K562 (cell line): ENCODE measurements around the gene WDR81. TPM values are rescaled to one million over a fixed set of nuclear protein-coding genes. Genes with fewer than 3 reads are reported as not detected.

Experiments used
- CREB1 ChIP-seq, 2 experiments: sonication (generic) in 1 of 2; formaldehyde crosslinking in 1 of 2; IDR thresholded peaks; 2 replicates each; pipeline versions ENCODE4 v1.6.1 to v1.8.0; 2012 to 2022; ENCODE audit warnings: inconsistent platforms in 1 of 2, mild to moderate bottlenecking in 1 of 2, missing genetic modification reagents in 1 of 2, moderate library complexity in 1 of 2
- DDX20 ChIP-seq: fragments of 450-650 bp; IDR thresholded peaks from 2 replicates; pipeline ENCODE4 v1.6.1; 2016; ENCODE audit warnings: missing genetic modification characterization, low read depth, mild to moderate bottlenecking, missing compliant biosample characterization, moderate library complexity
- ETV5 ChIP-seq: sonication (generic); formaldehyde crosslinking; IDR thresholded peaks from 2 replicates; pipeline ENCODE4 v1.4.0; 2020; ENCODE audit warnings: low read depth, mild to moderate bottlenecking, missing genetic modification reagents
- HDAC1 ChIP-seq, 2 experiments: fragments of 450-650 bp; IDR thresholded peaks; 2 replicates each; pipeline ENCODE4 v1.6.1; 2016 to 2017; ENCODE audit warnings: inconsistent platforms in 1 of 2, mild to moderate bottlenecking in 1 of 2, moderate library complexity in 1 of 2
- JUNB ChIP-seq: fragments of 450-650 bp; formaldehyde crosslinking; conservative IDR thresholded peaks from 2 replicates; pipeline ENCODE4 v1.4.0; 2020; ENCODE audit warnings: mild to moderate bottlenecking
- KLF10 ChIP-seq: fragments of 250-450 bp; sonication (Bioruptor Pico); IDR thresholded peaks from 2 replicates; pipeline ENCODE4 v1.6.1; 2021; ENCODE audit warnings: matching md5 sums
- MAZ ChIP-seq, 2 experiments: fragments of 450-650 bp in 1 of 2; sonication (generic) in 1 of 2; formaldehyde crosslinking; IDR thresholded peaks in 1 of 2; conservative IDR thresholded peaks in 1 of 2; 2 replicates each; pipeline versions ENCODE4 v1.4.0 to v1.5.0; 2020; ENCODE audit warnings: mild to moderate bottlenecking in 1 of 2, missing genetic modification reagents in 1 of 2
- RBM34 ChIP-seq: fragments of 200-400 bp; formaldehyde crosslinking; IDR thresholded peaks from 2 replicates; pipeline ENCODE4 v1.6.1; 2018; ENCODE audit warnings: low read length, borderline replicate concordance; ENCODE audit not compliant: insufficient read depth
- RBM39 ChIP-seq: fragments of 200-400 bp; formaldehyde crosslinking; optimal IDR thresholded peaks from 2 replicates; pipeline ENCODE3; 2018; ENCODE audit warnings: low read depth, low read length
- ZFX ChIP-seq: sonication (generic); formaldehyde crosslinking; IDR thresholded peaks from 2 replicates; pipeline ENCODE4 v1.8.0; 2022; ENCODE audit warnings: mild to moderate bottlenecking, missing genetic modification reagents, moderate library complexity
- ZNF133 ChIP-seq: fragments of 250-450 bp; sonication (Bioruptor Pico); IDR thresholded peaks from 2 replicates; pipeline ENCODE4 v1.4.0; 2020; ENCODE audit warnings: mild to moderate bottlenecking
- ZNF583 ChIP-seq: fragments of 250-450 bp; sonication (Bioruptor Pico); IDR thresholded peaks from 2 replicates; pipeline ENCODE4 v1.4.0; 2020
- polyA plus RNA-seq, 8 experiments: library from polyadenylated mRNA; depleted of rRNA in 4 of 8; stranded (reverse) in 5 of 8; unstranded in 3 of 8; fragments of >200 nt; fragmentation: Nextera tagmentation in 2 of 8; fragmentation: Illumina TruSeq in 1 of 8; extraction: Ambion mirVana in 2 of 8; extraction: Trizol in 1 of 8; gene quantifications; 2 replicates each; pipeline versions ENCODE4 v1.2.1 to v1.2.3, GENCODE V29; 2011 to 2014; ENCODE audit warnings: inconsistent platforms in 1 of 8, missing spikeins in 1 of 8
- total RNA-seq, 7 experiments: library from RNA; depleted of rRNA in 6 of 7; stranded (reverse); fragments of >200 nt in 6 of 7; fragmentation: Illumina TruSeq in 2 of 7; extraction: Trizol in 2 of 7; gene quantifications; 2 replicates each; pipeline versions ENCODE4 v1.2.1 to v1.2.3, GENCODE V29; 2011 to 2021; ENCODE audit warnings: low replicate concordance in 1 of 7
- TF ChIP-seq, protein P1 (sequence below): fragments of 450-650 bp; IDR thresholded peaks from 2 replicates; pipeline ENCODE4 v1.6.1; 2018; ENCODE audit warnings: mild to moderate bottlenecking, low read depth; ENCODE audit not compliant: partially characterized antibody
- TF ChIP-seq, protein P2 (sequence below): IDR thresholded peaks from 2 replicates; pipeline ENCODE4 v1.6.1; 2011; ENCODE audit not compliant: insufficient read length; ENCODE audit errors: extremely low read depth
- TF ChIP-seq, protein P3 (sequence below): fragments of 250-450 bp; sonication (Bioruptor Pico); IDR thresholded peaks from 2 replicates; pipeline ENCODE4 v1.5.0; 2022; ENCODE audit warnings: mild to moderate bottlenecking
- TF ChIP-seq, protein P4 (sequence below): fragments of 250-450 bp; sonication (Bioruptor Pico); IDR thresholded peaks from 2 replicates; pipeline ENCODE4 v1.8.0; 2022; ENCODE audit warnings: inconsistent platforms, mild to moderate bottlenecking, moderate library complexity, borderline replicate concordance

The WDR81 gene
- total and polyA plus RNA-seq, 9 of the 15 experiments (the other 6 are each of a cell fraction or from before 2014, with no cell fraction given): 0.01 to 17.1 (median 3.3) TPM

DNA sequence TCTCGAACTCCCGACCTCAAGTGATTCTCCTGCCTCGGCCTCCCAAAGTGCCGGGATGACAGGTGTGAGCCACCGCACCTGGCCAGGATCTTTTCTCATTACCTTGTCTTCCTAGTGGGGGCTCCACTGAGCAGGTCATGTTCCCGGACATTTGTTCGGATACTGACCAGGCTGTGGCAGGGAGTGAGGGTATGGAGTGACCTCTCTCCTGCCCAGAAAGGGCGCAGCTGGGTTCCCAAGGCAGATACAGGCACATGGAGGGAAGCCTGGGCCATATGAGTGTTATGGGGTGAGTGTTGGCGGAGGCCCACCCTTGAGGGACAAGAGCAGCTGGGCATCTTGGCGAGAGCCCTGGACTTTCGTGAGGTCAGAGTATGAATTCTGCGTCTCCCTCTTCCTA, 42.9 kb downstream of the WDR81 start (continued):
- TF ChIP-seq KLF10 (CRISPR knock-in tag) (no peak), MAZ (CRISPR knock-in tag; conservative IDR thresholded peaks at IDR 0.05 in 1 of 2, IDR thresholded peaks at IDR 0.05 in 1 of 2) (no peak), CREB1 (IDR thresholded peaks at IDR 0.05) (no peak), CREB1 (CRISPR knock-in tag; IDR thresholded peaks at IDR 0.05) (no peak), ETV5 (CRISPR knock-in tag) (no peak), HDAC1 (IDR thresholded peaks at IDR 0.05) (no peak), JUNB (CRISPR knock-in tag) (no peak), ZFX (no peak), ZNF133 (no peak), RBM39 (no peak), DDX20 (tag) (no peak), ZNF583 (CRISPR knock-in tag) (no peak), RBM34 (no peak)
- TF ChIP-seq, protein P1, sequence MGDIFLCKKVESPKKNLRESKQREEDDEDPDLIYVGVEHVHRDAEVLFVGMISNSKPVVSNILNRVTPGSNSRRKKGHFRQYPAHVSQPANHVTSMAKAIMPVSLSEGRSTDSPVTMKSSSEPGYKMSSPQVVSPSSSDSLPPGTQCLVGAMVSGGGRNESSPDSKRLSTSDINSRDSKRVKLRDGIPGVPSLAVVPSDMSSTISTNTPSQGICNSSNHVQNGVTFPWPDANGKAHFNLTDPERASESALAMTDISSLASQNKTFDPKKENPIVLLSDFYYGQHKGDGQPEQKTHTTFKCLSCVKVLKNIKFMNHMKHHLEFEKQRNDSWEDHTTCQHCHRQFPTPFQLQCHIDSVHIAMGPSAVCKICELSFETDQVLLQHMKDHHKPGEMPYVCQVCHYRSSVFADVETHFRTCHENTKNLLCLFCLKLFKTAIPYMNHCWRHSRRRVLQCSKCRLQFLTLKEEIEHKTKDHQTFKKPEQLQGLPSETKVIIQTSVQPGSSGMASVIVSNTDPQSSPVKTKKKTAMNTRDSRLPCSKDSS: no peak
- TF ChIP-seq, protein P2, sequence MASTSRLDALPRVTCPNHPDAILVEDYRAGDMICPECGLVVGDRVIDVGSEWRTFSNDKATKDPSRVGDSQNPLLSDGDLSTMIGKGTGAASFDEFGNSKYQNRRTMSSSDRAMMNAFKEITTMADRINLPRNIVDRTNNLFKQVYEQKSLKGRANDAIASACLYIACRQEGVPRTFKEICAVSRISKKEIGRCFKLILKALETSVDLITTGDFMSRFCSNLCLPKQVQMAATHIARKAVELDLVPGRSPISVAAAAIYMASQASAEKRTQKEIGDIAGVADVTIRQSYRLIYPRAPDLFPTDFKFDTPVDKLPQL: no peak
- TF ChIP-seq, protein P3, sequence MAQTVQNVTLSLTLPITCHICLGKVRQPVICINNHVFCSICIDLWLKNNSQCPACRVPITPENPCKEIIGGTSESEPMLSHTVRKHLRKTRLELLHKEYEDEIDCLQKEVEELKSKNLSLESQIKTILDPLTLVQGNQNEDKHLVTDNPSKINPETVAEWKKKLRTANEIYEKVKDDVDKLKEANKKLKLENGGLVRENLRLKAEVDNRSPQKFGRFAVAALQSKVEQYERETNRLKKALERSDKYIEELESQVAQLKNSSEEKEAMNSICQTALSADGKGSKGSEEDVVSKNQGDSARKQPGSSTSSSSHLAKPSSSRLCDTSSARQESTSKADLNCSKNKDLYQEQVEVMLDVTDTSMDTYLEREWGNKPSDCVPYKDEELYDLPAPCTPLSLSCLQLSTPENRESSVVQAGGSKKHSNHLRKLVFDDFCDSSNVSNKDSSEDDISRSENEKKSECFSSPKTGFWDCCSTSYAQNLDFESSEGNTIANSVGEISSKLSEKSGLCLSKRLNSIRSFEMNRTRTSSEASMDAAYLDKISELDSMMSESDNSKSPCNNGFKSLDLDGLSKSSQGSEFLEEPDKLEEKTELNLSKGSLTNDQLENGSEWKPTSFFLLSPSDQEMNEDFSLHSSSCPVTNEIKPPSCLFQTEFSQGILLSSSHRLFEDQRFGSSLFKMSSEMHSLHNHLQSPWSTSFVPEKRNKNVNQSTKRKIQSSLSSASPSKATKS (CRISPR knock-in tag): no peak
- TF ChIP-seq, protein P4, sequence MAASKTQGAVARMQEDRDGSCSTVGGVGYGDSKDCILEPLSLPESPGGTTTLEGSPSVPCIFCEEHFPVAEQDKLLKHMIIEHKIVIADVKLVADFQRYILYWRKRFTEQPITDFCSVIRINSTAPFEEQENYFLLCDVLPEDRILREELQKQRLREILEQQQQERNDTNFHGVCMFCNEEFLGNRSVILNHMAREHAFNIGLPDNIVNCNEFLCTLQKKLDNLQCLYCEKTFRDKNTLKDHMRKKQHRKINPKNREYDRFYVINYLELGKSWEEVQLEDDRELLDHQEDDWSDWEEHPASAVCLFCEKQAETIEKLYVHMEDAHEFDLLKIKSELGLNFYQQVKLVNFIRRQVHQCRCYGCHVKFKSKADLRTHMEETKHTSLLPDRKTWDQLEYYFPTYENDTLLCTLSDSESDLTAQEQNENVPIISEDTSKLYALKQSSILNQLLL: no peak
